Myocyte (in vitro differentiated cells): ENCODE data around the gene RTP5. TPM values are rescaled to one million over a fixed set of nuclear protein-coding genes. Genes with fewer than 3 reads are reported as not detected.
"Not testable (repeated sequence)": the region's sequence is repeated elsewhere in the genome, so short reads cannot be mapped to it uniquely, and the experiment has no call there.

Source experiments
- DNase-seq: peaks from one replicate; pipeline ENCODE4 v3.0.0-alpha.2; 2012; ENCODE audit warnings: low read depth
- polyA plus RNA-seq: library from polyadenylated mRNA; unstranded; fragments of >200 nt; gene quantifications from one replicate; pipeline ENCODE4 v1.2.1, GENCODE V29; 2012; ENCODE audit warnings: missing spikeins
- total RNA-seq: library from RNA; depleted of rRNA; stranded (reverse); fragments of >200 nt; gene quantifications from 2 replicates; pipeline ENCODE4 v1.2.3, GENCODE V29; 2014

Gene RTP5
- total RNA-seq, result 0.08 TPM in 1 of 2 replicates, not detected in the other
- polyA plus RNA-seq, result not detected

GRCh38 chr2:241869087-241869961 lies at the start of gene RTP5:
Gene RTP5 (plus strand): TSS chr2:241869729. CDS start chr2:241869757, 28 bp downstream.
- DNase-seq, result no peak

GRCh38 chr2:241819947-241820624 lies 49.4 kb upstream of the RTP5 start:
- not testable (repeated sequence) for DNase-seq

DNA sequence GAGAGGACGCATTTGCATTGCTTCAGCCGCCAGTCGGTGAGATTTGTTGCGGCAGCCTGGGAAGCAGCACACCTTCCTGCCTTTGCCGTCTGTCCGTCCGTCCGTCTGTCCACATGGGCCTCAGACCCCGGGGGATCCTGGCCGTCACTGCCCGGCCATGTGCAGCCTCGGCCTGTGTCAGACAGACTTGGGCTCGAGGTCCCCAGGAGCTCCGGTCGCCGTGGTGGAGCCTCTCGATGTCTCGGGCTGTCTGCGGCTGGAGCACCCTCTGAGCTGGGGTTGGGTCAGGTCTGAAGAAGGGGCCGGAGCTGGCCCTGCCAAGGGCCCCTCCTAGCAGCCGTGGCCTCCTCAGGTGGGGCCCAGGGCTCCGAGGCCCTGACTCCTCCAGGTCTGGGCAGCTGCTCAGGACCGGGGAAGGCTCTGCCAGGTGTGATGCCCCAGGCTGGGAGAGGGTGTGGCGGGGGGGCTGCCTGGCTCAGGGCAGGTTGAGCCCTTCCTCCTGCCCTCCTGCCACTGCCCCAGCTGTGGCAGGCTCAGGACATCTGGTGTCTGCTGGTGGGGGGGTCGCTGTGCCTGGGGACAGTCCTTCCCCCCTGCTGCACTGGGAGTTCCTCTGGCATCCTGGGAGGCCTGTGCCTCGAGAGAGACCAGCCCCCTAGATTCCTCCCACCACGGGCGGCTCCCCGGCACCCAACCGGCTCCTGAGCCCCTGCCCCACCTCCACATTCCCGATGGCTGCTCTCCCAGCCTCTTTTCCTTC lies 48.7 kb upstream of the RTP5 start:
- DNase-seq, result no peak

- no peak for DNase-seq
Observed at GRCh38 chr2:241821460-241822263, 47.9 kb upstream of the RTP5 start.

- no peak for DNase-seq
Observed at GRCh38 chr2:241822264-241822623, 47.3 kb upstream of the RTP5 start.

GRCh38 chr2:241823531-241824437 lies 45.7 kb upstream of the RTP5 start:
- DNase-seq, result not testable (repeated sequence)

GRCh38 chr2:241827394-241827793 lies 42.1 kb upstream of the RTP5 start:
- DNase-seq, result no peak

DNA sequence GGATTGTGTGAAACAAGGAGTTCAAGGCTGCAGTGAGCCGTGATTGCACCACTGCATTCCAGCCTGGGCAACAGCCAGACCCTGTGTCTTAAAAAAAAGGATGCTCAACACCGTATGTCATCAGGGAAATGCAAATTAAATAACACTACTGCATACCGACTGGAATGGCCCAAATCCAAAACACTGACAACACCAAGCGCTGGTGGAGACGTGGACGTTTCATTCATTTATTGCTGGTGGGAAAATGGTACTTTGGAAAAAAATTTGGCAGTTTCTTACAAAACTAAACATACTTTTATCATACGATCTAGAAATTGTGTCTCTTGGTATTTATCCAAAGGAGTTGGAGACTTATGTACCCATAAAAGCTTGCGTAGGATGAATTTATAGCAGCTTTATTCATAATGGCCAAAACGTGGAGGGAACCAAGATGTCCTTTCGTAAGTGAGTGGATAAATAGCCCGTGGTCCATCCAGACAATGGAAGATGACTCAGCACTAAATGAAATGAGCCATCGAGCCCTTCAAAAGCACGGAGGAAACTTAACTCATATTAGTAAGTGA lies 36.3 kb upstream of the RTP5 start:
- no peak for DNase-seq

GRCh38 chr2:241833756-241834526 lies 35.6 kb upstream of the RTP5 start:
- not testable (repeated sequence) for DNase-seq

DNA sequence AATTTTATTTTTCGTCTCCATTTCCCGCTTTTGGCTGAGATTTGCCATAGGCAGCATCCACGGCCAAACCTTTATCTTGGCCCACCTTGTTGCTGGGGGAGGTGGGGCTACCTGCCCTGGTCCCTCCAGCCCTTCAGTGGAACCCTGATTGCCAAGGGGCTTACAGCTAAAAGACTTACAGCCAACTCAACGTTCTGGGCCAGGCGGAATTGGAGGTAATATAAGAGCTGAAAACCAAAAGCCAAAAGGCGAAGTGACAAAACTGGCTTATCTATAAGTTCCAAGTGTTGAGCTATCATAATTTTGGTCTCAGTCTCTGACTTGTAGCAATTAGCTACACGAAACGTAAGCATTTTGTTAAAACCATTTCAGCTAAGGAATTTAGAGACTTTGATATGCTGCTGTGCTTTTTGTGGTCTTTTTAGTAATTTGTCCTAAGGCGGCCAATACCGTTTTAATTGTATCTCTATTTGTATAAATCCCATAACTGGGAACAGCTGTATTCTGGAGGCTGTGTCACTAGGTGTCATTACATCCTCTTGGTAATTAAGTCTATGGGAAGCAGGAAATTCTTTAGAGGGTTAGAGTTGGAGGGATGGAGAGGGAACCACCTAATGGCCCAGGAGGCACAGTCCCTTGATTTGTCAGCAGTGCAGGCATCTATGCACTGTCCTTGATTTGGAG lies 34.9 kb upstream of the RTP5 start:
- DNase-seq, result no peak

GRCh38 chr2:241835611-241836010 lies 33.9 kb upstream of the RTP5 start:
- DNase-seq, result peak; percentile 49

GRCh38 chr2:241836292-241836691 lies 33.2 kb upstream of the RTP5 start:
- DNase-seq, result no peak

DNA sequence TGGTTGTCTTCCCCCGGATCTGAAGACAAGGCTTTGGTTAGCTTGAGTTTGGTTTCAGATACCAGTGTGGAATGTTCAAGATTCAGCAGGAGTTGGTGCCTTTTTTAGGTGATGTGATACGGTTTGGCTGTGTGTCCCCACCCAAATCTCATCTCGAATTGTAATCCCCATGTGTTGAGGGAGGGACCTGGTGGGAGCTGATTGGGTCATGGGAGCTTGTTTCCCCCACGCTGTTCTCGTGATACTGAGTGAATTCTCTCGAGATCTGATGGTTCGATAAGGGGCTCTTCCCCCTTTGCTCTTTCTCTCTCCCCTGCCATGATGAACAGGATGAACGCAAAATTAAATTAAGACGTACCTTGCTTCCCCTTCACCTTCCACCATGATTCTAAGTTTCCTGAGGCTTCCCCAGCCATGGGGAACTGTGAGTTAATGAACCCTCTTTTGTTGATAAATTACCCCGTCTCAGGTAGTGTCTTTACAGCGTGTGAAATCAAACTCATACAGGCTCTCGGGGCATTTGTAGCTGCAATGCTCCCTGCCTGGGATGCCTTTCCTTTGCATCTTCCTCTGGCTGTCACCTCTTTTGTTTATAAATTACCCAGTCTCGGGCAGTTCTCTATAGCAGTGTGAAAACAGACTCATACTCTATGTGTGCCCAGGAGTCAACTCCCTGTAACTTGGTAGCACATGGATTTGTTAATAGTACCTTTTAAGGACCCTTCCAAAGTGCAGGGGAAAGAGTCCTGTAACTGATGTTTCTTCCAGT lies 32.1 kb upstream of the RTP5 start:
- DNase-seq, result no peak

GRCh38 chr2:241841181-241842066 lies 28.1 kb upstream of the RTP5 start:
- DNase-seq, result no peak

DNA sequence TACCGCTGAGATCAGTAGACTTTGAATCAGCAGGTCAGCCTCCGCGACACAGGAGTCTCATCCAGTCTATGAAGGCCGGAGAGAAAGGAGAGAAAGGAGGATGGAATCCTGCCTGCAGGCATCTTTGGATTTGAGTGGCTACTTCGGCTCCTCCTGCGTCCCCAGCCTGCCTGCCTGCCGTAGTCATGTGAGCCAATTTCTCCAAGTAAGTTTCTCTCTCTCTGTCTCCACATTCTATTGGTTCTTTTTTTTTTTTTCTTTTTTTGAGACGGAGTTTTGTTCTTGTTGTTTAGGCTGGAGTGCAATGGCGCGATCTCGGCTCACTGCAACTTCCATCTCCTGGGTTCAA lies 27.5 kb upstream of the RTP5 start:
- DNase-seq, result no peak

GRCh38 chr2:241842620-241843211 lies 26.8 kb upstream of the RTP5 start:
- DNase-seq, result no peak
